Astrocyte (in vitro differentiated cells and primary cell): Measurements from ENCODE around the gene TMEM45A. TPM values are rescaled to one million over a fixed set of nuclear protein-coding genes. Genes with fewer than 3 reads are reported as not detected.
"Not testable (repeated sequence)": the region's sequence is repeated elsewhere in the genome, so short reads cannot be mapped to it uniquely, and the experiment has no call there.

ENCODE experiments used
- DNase-seq: peaks from one replicate; pipeline ENCODE4 v3.0.0-alpha.2; 2010; ENCODE audit warnings: low read depth
- FAIRE-seq: peaks from 2 replicates; lab custom pipeline; 2011; peaks lifted over from hg19 to GRCh38; lab: Jason Lieb, UNC
- H2AFZ ChIP-seq: 2 replicates; pipeline ENCODE4 v1.6.0; 2012; ENCODE audit warnings: low read depth, low read length, inconsistent platforms
- H3K27ac ChIP-seq: 2 replicates; pipeline ENCODE4 v1.5.1; 2011; ENCODE audit warnings: low read depth, low read length, inconsistent platforms
- H3K27me3 ChIP-seq: 2 replicates; pipeline ENCODE4 v1.6.0; 2011; ENCODE audit warnings: low read length, inconsistent platforms; ENCODE audit not compliant: insufficient read depth
- H3K36me3 ChIP-seq: 2 replicates; pipeline ENCODE4 v1.5.1; 2011; ENCODE audit warnings: low read length, inconsistent platforms; ENCODE audit not compliant: insufficient read depth
- H3K4me1 ChIP-seq: 2 replicates; pipeline ENCODE4 v1.5.1; 2011; ENCODE audit warnings: low read length, inconsistent platforms; ENCODE audit not compliant: insufficient read depth
- H3K4me2 ChIP-seq: 2 replicates; pipeline ENCODE4 v1.6.0; 2012; ENCODE audit warnings: low read length, inconsistent platforms
- H3K4me3 ChIP-seq: 2 replicates; pipeline ENCODE4 v1.5.1; 2011; ENCODE audit warnings: low read depth, mild to moderate bottlenecking, low read length, inconsistent platforms; ENCODE audit not compliant: insufficient read depth
- H3K79me2 ChIP-seq: 2 replicates; pipeline ENCODE4 v1.6.0; 2012; ENCODE audit warnings: mild to moderate bottlenecking, low read length, inconsistent platforms; ENCODE audit not compliant: insufficient read depth
- H3K9ac ChIP-seq: 2 replicates; pipeline ENCODE4 v1.6.0; 2012; ENCODE audit warnings: mild to moderate bottlenecking, low read length, inconsistent platforms
- H3K9me3 ChIP-seq: 2 replicates; pipeline ENCODE4 v1.5.1; 2012; ENCODE audit warnings: low read depth, mild to moderate bottlenecking, low read length, inconsistent platforms; ENCODE audit not compliant: insufficient read depth
- H4K20me1 ChIP-seq: 2 replicates; pipeline ENCODE4 v1.6.0; 2012; ENCODE audit warnings: low read length, inconsistent platforms; ENCODE audit not compliant: insufficient read depth
- H3K27ac Mint-ChIP-seq: one replicate; pipeline ENCODE4 v1.8.0; 2021; ENCODE audit warnings: mild to moderate bottlenecking, mixed read lengths; ENCODE audit not compliant: unreplicated experiment
- H3K27me3 Mint-ChIP-seq: one replicate; pipeline ENCODE4 v1.8.0; 2021; ENCODE audit warnings: low read depth, mixed read lengths; ENCODE audit not compliant: unreplicated experiment
- H3K36me3 Mint-ChIP-seq: one replicate; pipeline ENCODE4 v1.8.0; 2021; ENCODE audit warnings: low read depth, mixed read lengths; ENCODE audit not compliant: unreplicated experiment
- H3K4me1 Mint-ChIP-seq: one replicate; pipeline ENCODE4 v1.8.0; 2021; ENCODE audit warnings: low read depth, mixed read lengths; ENCODE audit not compliant: unreplicated experiment
- H3K4me3 Mint-ChIP-seq: one replicate; pipeline ENCODE4 v1.8.0; 2021; ENCODE audit warnings: mild to moderate bottlenecking, moderate library complexity, mixed read lengths; ENCODE audit not compliant: unreplicated experiment
- H3K9me3 Mint-ChIP-seq: one replicate; pipeline ENCODE4 v1.8.0; 2021; ENCODE audit warnings: mild to moderate bottlenecking, mixed read lengths; ENCODE audit not compliant: unreplicated experiment
- EZH2 ChIP-seq: IDR thresholded peaks from 2 replicates; pipeline ENCODE4 v1.6.1; 2012; ENCODE audit warnings: mild to moderate bottlenecking, low read length, inconsistent platforms; ENCODE audit not compliant: insufficient read depth
- total RNA-seq: library from RNA; stranded (reverse); gene quantifications from 2 replicates; pipeline ENCODE4 v1.2.1, GENCODE V29; 2021
- TF ChIP-seq, protein P1 (sequence below): IDR thresholded peaks from 2 replicates; pipeline ENCODE4 v1.5.1; 2011; ENCODE audit warnings: low read depth, mild to moderate bottlenecking, inconsistent platforms, low read length, moderate library complexity; ENCODE audit not compliant: insufficient read depth

TMEM45A gene
- total RNA-seq, 1 donor from 2014 or later: 35.5 TPM

DNA sequence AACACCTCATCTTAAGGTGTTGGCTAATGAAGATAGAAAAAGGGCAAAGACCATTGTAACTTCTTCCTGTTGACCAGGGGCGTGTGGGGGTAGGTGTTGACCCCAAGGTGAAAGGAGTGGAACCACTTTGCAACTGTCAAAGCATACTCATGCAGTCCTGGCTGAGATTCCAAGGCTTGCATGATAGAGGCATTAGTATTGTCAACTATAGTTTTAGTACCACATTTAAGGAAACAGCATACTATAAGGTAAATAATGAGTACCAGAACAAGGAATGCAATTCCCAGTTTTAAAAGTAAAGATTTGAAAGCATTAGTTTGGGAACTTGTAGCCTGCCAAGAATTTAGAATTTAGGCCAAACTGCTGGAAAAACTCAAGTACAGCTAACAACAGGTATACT, 89.2 kb downstream of the TMEM45A start:
- H3K9ac ChIP-seq: no peak overlapping the region
- Mint-ChIP-seq H3K9me3 (peaks cover 8% of the 10 kb centered on the region), H3K36me3 (peaks cover 12% of the 10 kb centered on the region), H3K4me3 (no peak overlapping the region), H3K27me3 (no peaks in the 10 kb centered on the region), H3K27ac (no peak overlapping the region), H3K4me1 (peaks cover 6% of the 10 kb centered on the region)
- peaks cover 6% of the 10 kb centered on the region for H3K36me3 ChIP-seq
- no peaks in the 10 kb centered on the region for H4K20me1 ChIP-seq
- DNase-seq (no peak), FAIRE-seq (no peak)
- no peak overlapping the region for H3K27ac ChIP-seq
- H2AFZ ChIP-seq: no peak overlapping the region
- peaks cover 5% of the 10 kb centered on the region for H3K4me1 ChIP-seq
- H3K9me3 ChIP-seq: no peaks in the 10 kb centered on the region
- H3K27me3 ChIP-seq: no peaks in the 10 kb centered on the region
- TF ChIP-seq, protein P1, sequence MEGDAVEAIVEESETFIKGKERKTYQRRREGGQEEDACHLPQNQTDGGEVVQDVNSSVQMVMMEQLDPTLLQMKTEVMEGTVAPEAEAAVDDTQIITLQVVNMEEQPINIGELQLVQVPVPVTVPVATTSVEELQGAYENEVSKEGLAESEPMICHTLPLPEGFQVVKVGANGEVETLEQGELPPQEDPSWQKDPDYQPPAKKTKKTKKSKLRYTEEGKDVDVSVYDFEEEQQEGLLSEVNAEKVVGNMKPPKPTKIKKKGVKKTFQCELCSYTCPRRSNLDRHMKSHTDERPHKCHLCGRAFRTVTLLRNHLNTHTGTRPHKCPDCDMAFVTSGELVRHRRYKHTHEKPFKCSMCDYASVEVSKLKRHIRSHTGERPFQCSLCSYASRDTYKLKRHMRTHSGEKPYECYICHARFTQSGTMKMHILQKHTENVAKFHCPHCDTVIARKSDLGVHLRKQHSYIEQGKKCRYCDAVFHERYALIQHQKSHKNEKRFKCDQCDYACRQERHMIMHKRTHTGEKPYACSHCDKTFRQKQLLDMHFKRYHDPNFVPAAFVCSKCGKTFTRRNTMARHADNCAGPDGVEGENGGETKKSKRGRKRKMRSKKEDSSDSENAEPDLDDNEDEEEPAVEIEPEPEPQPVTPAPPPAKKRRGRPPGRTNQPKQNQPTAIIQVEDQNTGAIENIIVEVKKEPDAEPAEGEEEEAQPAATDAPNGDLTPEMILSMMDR: no peak
- TF ChIP-seq EZH2: no peak
- H3K4me3 ChIP-seq: no peak overlapping the region
- no peak overlapping the region for H3K4me2 ChIP-seq
- no peaks in the 10 kb centered on the region for H3K79me2 ChIP-seq

DNA sequence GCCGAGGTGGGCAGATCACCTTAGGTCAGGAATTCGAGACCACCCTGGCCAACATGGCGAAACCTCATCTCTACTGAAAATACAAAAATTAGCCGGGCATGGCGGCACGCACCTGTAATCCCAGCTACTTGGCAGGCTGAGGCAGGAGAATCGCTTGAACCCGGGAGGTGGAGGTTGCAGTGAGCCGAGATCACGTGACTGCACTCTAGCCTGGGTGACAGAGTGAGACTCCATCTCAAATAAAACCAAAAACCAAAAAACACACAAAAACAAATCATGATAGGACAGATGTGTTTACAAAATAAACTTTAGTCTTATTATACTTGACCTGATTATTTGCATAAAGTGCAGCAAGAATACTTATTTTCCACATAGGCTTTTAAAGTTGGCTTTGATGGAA, 89.7 kb downstream of the TMEM45A start:
- H3K27me3 Mint-ChIP-seq, H3K27me3 ChIP-seq, H3K4me3 ChIP-seq, FAIRE-seq, H3K36me3 ChIP-seq, H2AFZ ChIP-seq, H3K79me2 ChIP-seq, H3K9me3 Mint-ChIP-seq, H3K4me2 ChIP-seq, DNase-seq, H3K27ac ChIP-seq, H3K9me3 ChIP-seq, H4K20me1 ChIP-seq, H3K4me1 Mint-ChIP-seq, H3K27ac Mint-ChIP-seq, H3K9ac ChIP-seq, H3K4me3 Mint-ChIP-seq, H3K36me3 Mint-ChIP-seq, H3K4me1 ChIP-seq: not testable (repeated sequence)

DNA sequence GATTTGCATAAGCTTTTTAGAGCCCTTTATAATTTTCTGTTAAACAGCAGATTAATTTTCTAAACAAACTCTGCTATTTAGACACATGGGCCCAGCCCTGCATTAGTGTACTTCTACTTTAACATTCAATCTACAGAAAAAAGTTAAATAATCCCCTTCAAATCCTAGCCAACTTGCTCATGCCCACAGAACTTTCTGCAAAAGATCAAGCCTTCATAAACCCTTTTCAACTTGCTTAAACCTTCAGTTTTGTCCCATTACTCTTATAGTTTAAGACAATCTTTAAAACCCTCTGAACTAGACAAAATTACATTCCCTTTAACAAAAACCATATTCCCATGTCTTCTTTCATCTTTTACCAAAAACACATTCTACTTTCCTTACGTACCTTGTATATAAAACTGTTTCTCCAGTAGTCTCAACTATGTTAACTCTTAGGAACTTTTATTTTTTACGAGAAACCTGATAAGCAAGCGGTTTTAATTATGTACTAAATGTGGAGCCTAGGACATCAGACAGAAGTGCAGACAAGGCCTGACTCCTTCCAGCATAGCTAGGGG, 91.8 kb downstream of the TMEM45A start:
- no peak overlapping the region for H3K27ac ChIP-seq

More for the DNA sequence above, 91.8 kb downstream of the TMEM45A start:
- Histone ChIP-seq H3K9ac (no peak overlapping the region), H3K4me2 (no peak overlapping the region), H3K27me3 (no peaks in the 10 kb centered on the region), H3K4me3 (no peak overlapping the region), H3K4me1 (peaks cover 5% of the 10 kb centered on the region), H3K36me3 (no peaks in the 10 kb centered on the region), H2AFZ (no peak overlapping the region), H3K79me2 (no peaks in the 10 kb centered on the region), H4K20me1 (no peaks in the 10 kb centered on the region), H3K9me3 (no peaks in the 10 kb centered on the region)
- TF ChIP-seq, protein P1: no peak
- no peak for TF ChIP-seq EZH2
- FAIRE-seq (no peak), DNase-seq (no peak)
- H3K4me1 Mint-ChIP-seq: peaks cover 6% of the 10 kb centered on the region
- no peaks in the 10 kb centered on the region for H3K36me3 Mint-ChIP-seq
- H3K9me3 Mint-ChIP-seq: peaks cover 8% of the 10 kb centered on the region
- H3K4me3 Mint-ChIP-seq: no peak overlapping the region
- no peaks in the 10 kb centered on the region for H3K27me3 Mint-ChIP-seq
- no peak overlapping the region for H3K27ac Mint-ChIP-seq
